Body of pancreas (tissue), 4 donors: ENCODE measurements around the gene RIC1. TPM values are rescaled to one million over a fixed set of nuclear protein-coding genes. Genes with fewer than 3 reads are reported as not detected.

Experiments used
- ATAC-seq: fragments of 150-250 bp; one replicate; pipeline ENCODE4 v1.9.1; 2016
- DNase-seq, 4 donors: peaks; one replicate each; pipeline ENCODE4 v3.0.0-alpha.2; 2019
- H3K27ac ChIP-seq, 4 donors: fragments of 200-600 bp; sonication (generic); 1 replicate in 3 of 4; 2 replicates in 1 of 4; pipeline versions ENCODE4 v1.5.1 to v1.6.1; 2016 to 2019; ENCODE audit warnings: mild to moderate bottlenecking in 1 of 4, mixed read lengths in 1 of 4, moderate library complexity in 1 of 4
- H3K27me3 ChIP-seq, 2 donors: fragments of 200-600 bp; sonication (generic); one replicate each; pipeline ENCODE4 v1.6.0; 2016; ENCODE audit warnings: mild to moderate bottlenecking in 1 of 2
- H3K36me3 ChIP-seq, 2 donors: fragments of 200-600 bp; sonication (generic); replicated peaks in 1 of 2; 2 replicates each; pipeline ENCODE4 v1.5.1; 2016; ENCODE audit warnings: low read depth in 2 of 2; ENCODE audit not compliant: insufficient read depth in 1 of 2
- H3K4me1 ChIP-seq: fragments of 200-600 bp; sonication (generic); one replicate; pipeline ENCODE4 v1.6.0; 2016
- H3K4me3 ChIP-seq, 2 donors: fragments of 200-600 bp; sonication (generic); 1 replicate in 1 of 2; 2 replicates in 1 of 2; pipeline ENCODE4 v1.5.1; 2016 to 2019
- H3K9me3 ChIP-seq, 3 donors: fragments of 200-600 bp; sonication (generic); 1 replicate in 2 of 3; 2 replicates in 1 of 3; pipeline ENCODE4 v1.5.1; 2016
- CTCF ChIP-seq, 7 experiments: fragments of 450-650 bp in 4 of 7; fragments of 200-600 bp in 3 of 7; sonication (generic) in 3 of 7; IDR thresholded peaks; one replicate each; pipeline ENCODE4 v1.5.1; 2016 to 2019; ENCODE audit warnings: antibody characterized with exemption in 7 of 7
- POLR2A ChIP-seq, 3 donors: fragments of 450-650 bp; IDR thresholded peaks; one replicate each; pipeline ENCODE4 v1.6.1; 2016; ENCODE audit warnings: antibody characterized with exemption in 3 of 3, mild to moderate bottlenecking in 2 of 3
- WGBS, 2 donors: methylation state at CpG; one replicate each; pipeline ENCODE4 v1.1.5; 2017; 5-methylcytosine and 5-hydroxymethylcytosine counted together
- intact Hi-C: fragments of 100-400 bp; cut with DNase I; formaldehyde crosslinking; loops from one replicate; pipeline ENCODE4 v1.15.1; 2023
- total RNA-seq, 2 donors: library from RNA; depleted of rRNA; stranded (reverse); fragments of >200 nt; gene quantifications; one replicate each; pipeline ENCODE4 v1.1.0, GENCODE V29; 2016

The RIC1 gene
- total RNA-seq, 2 donors from 2014 or later, result 22.4 to 23.1 TPM

GRCh38 chr9:5593904-5594303 lies 35.0 kb upstream of the RIC1 start:
- Histone ChIP-seq H3K4me3 (no peak overlapping the region), H3K27ac (no peak overlapping the region), H3K36me3 (no peaks in the 10 kb centered on the region), H3K4me1 (no peaks in the 10 kb centered on the region), H3K9me3 (no peaks in the 10 kb centered on the region), H3K27me3 (no peaks in the 10 kb centered on the region)
- DNase-seq (no peak), ATAC-seq (no peak)
- no peak for TF ChIP-seq POLR2A (IDR thresholded peaks at IDR 0.05)
- no peak for TF ChIP-seq CTCF (IDR thresholded peaks at IDR 0.05)
- 67 to 71% methylated on average over 2 of the region's 2 CpGs for WGBS, 2 donors
- intact Hi-C loops, result loop anchor here (10.0 kb wide), 1 partner anchor 839 kb away; no protein-coding TSS in a partner anchor

- Histone ChIP-seq H3K27me3 (no peaks in the 10 kb centered on the region), H3K4me3 (no peak overlapping the region), H3K4me1 (peaks cover 3% of the 10 kb centered on the region), H3K36me3 (no peaks in the 10 kb centered on the region), H3K9me3 (no peaks in the 10 kb centered on the region), H3K27ac (no peak overlapping the region)
- intact Hi-C loops, result loop anchor here (10.0 kb wide), 1 partner anchor 841 kb away; no protein-coding TSS in a partner anchor
- 57 to 91% methylated on average over 2 of the region's 2 CpGs for WGBS, 2 donors
- DNase-seq (no peak), ATAC-seq (no peak)
- TF ChIP-seq CTCF (IDR thresholded peaks at IDR 0.05) (no peak), POLR2A (IDR thresholded peaks at IDR 0.05) (no peak)
Measured at GRCh38 chr9:5596173-5596572, 32.7 kb upstream of the RIC1 start.

- Histone ChIP-seq H3K4me3 (no peak overlapping the region), H3K27ac (peak overlapping the region in 2 of 4 donors; percentile 0 to 37), H3K27me3 (no peaks in the 10 kb centered on the region), H3K9me3 (no peaks in the 10 kb centered on the region), H3K36me3 (no peaks in the 10 kb centered on the region), H3K4me1 (no peaks in the 10 kb centered on the region)
- intact Hi-C loops, result no loop called here
- ATAC-seq, result peak; percentile 59
- peak in 1 of 4 donors; percentile 19 for DNase-seq
- WGBS, 2 donors, result 29 to 32% methylated on average over 6 of the region's 6 CpGs
- TF ChIP-seq CTCF (IDR thresholded peaks at IDR 0.05), result peak in 1 of 7 experiments; percentile 15
- no peak for TF ChIP-seq POLR2A (IDR thresholded peaks at IDR 0.05)
Measured at GRCh38 chr9:5608298-5609225, 20.3 kb upstream of the RIC1 start.

GRCh38 chr9:5609226-5609596 lies 19.7 kb upstream of the RIC1 start:
- H3K27ac ChIP-seq, result peak overlapping the region in 2 of 4 donors; percentile 0 to 37

More at GRCh38 chr9:5609226-5609596, 19.7 kb upstream of the RIC1 start:
- Histone ChIP-seq H3K36me3 (no peaks in the 10 kb centered on the region), H3K4me3 (no peak overlapping the region), H3K27me3 (no peaks in the 10 kb centered on the region), H3K9me3 (no peaks in the 10 kb centered on the region), H3K4me1 (no peaks in the 10 kb centered on the region)
- TF ChIP-seq CTCF (IDR thresholded peaks at IDR 0.05), result no peak
- no peak for TF ChIP-seq POLR2A (IDR thresholded peaks at IDR 0.05)
- intact Hi-C loops, result no loop called here
- ATAC-seq, result no peak
- DNase-seq, result no peak
- WGBS, 2 donors, result 50 to 62% methylated on average over 3 of the region's 3 CpGs
